Measurements from ENCODE around the gene ADGRL1. TPM values are rescaled to one million over a fixed set of nuclear protein-coding genes. Genes with fewer than 3 reads are reported as not detected.

ADGRL1 gene
- total and polyA plus RNA-seq, 2 of the 8 experiments (the other 6 are each of a cell fraction or from before 2014, with no cell fraction given) = 95.6 to 112 TPM

GRCh38 chr19:14141041-14141440 is 64.9 kb downstream of the ADGRL1 start:
- Histone ChIP-seq H3K36me3 (ENCODE audit: control insufficient read depth in 2 of 4, insufficient read depth in 4 of 4, low read length in 3 of 4) (no peaks in the 10 kb centered on the region), H3K4me3 (ENCODE audit: extremely low read depth in 1 of 4, insufficient read depth in 2 of 4, low read depth in 3 of 4, low read length in 4 of 4) (no peak overlapping the region), H3K23ac (ENCODE audit: insufficient read length) (no peak overlapping the region), H2BK15ac (ENCODE audit: low read length) (no peak overlapping the region), H3K9me3 (ENCODE audit: insufficient read depth in 2 of 2, low read depth in 1 of 2, low read length in 1 of 2) (no peaks in the 10 kb centered on the region), H2AFZ (ENCODE audit: low read length) (no peak overlapping the region), H4K20me1 (replicated peaks in 1 of 2; ENCODE audit: control insufficient read depth in 1 of 2, insufficient read depth in 2 of 2, low read length in 2 of 2) (peaks cover 0 to 5% of the 10 kb centered on the region in 2 experiments), H3K56ac (replicated peaks; ENCODE audit: insufficient read length, low read depth, low read length) (no peak overlapping the region), H2AK5ac (ENCODE audit: low read depth, low read length) (no peak overlapping the region), H4K8ac (ENCODE audit: extremely low read depth, insufficient read depth, low read length) (no peak overlapping the region), H3K23me2 (ENCODE audit: low read depth, low read length) (peaks cover 2% of the 10 kb centered on the region; the same call in 1 of the 2 replicates), H3K4me2 (ENCODE audit: insufficient read depth in 1 of 2, low read depth in 2 of 2, low read length in 2 of 2) (no peak overlapping the region), H2BK12ac (ENCODE audit: low read depth, low read length) (no peak overlapping the region), H4K91ac (replicated peaks; ENCODE audit: insufficient read length, low read length) (no peak overlapping the region), H3K4ac (replicated peaks; ENCODE audit: insufficient read length, low read depth, low read length) (no peak overlapping the region), H3K4me1 (replicated peaks in 1 of 4; ENCODE audit: control insufficient read depth in 3 of 4, insufficient read depth in 4 of 4, low read length in 3 of 4) (0 out of 7 replicates have a peak, but pooled peaks cover 0 to 2% (median 0%) of the 10 kb centered on the region in 4 experiments), H2BK5ac (ENCODE audit: low read depth, low read length) (no peak overlapping the region), H3K18ac (ENCODE audit: extremely low read depth, low read length) (no peak overlapping the region), H3K14ac (ENCODE audit: insufficient read length) (no peak overlapping the region), H3K27me3 (replicated peaks in 1 of 4; ENCODE audit: control insufficient read depth in 3 of 4, extremely low read depth in 1 of 4, insufficient read depth in 3 of 4, low read length in 3 of 4) (no peaks in the 10 kb centered on the region; a peak in 1 of 7 replicates), H2BK120ac (replicated peaks; ENCODE audit: low read depth, low read length) (no peak overlapping the region), H3K79me2 (ENCODE audit: control insufficient read depth in 1 of 2, insufficient read depth in 2 of 2, low read length in 2 of 2) (no peaks in the 10 kb centered on the region), H3K27ac (ENCODE audit: low read depth, low read length) (no peak overlapping the region), H4K5ac (ENCODE audit: insufficient read length, low read depth, low read length) (no peak overlapping the region), H3K79me1 (ENCODE audit: low read depth, low read length) (no peaks in the 10 kb centered on the region; the same call in 1 of the 2 replicates), H3K9ac (replicated peaks in 1 of 4; ENCODE audit: extremely low read depth in 1 of 4, low read depth in 3 of 4, low read length in 3 of 4) (no peak overlapping the region), H2BK20ac (ENCODE audit: low read length) (no peak overlapping the region)
- DNase-seq (ENCODE audit: low read depth in 1 of 2, low spot score in 2 of 2) (no peak), FAIRE-seq (no peak)
- WGBS, 2 experiments (ENCODE audit: extremely low coverage in 1 of 2, insufficient coverage in 1 of 2, insufficient read length in 1 of 2, insufficient replicate concordance in 2 of 2, low coverage in 1 of 2, low lambda C conversion rate in 2 of 2, missing lambda C conversion rate in 1 of 2) = 94% methylated on average over 8 of the region's 8 CpGs; no CpG with 5 or more reads in 1 of the 2 experiments
- ChIA-PET POLR2A (ENCODE audit: partially characterized antibody) (interaction anchor here (1.2 to 1.4 kb wide), 2 partner anchors 12 kb away, joined by 3 to 4 read pairs; no protein-coding TSS in a partner anchor), CTCF (ENCODE audit: partially characterized antibody) (interaction anchor here (0.6 to 2.2 kb wide), 7 partner anchors 10 to 1052 kb away, joined by 3 to 5 read pairs (median 3); no protein-coding TSS in a partner anchor)
- no peak for TF ChIP-seq EP300 (IDR thresholded peaks at IDR 0.05; ENCODE audit: borderline replicate concordance in 1 of 2, low read depth in 2 of 2, low read length in 2 of 2)
- no peak for TF ChIP-seq ZNF274 (IDR thresholded peaks at IDR 0.05; ENCODE audit: borderline replicate concordance, extremely low read depth, low read length)
- no peak for TF ChIP-seq CHD2 (IDR thresholded peaks at IDR 0.05; ENCODE audit: low read length)
- TF ChIP-seq ATF3 (IDR thresholded peaks at IDR 0.05; ENCODE audit: insufficient read depth, low read depth, low read length) = no peak
